Measurements from ENCODE around the gene DOK3.

GRCh38 chr5:177514541-177514940, 4.9 kb upstream of the DOK3 start:
- TF ChIP-seq CTCF (IDR thresholded peaks at IDR 0.05; ENCODE audit: borderline replicate concordance, extremely low read depth, low read length, poor library complexity, severe bottlenecking), result no peak
- no peak for TF ChIP-seq EZH2 (IDR thresholded peaks at IDR 0.05; ENCODE audit: borderline replicate concordance, low read depth, low read length, severe bottlenecking)

Measured in DND-41 (cell line).